Trophoblast cell (in vitro differentiated cells and primary cell): ENCODE data around the gene TOMM5.

Source experiments
- DNase-seq, 2 donors: peaks; one replicate each; pipeline ENCODE4 v3.0.0-alpha.2; 2016
- H2AFZ ChIP-seq: 2 replicates; pipeline ENCODE4 v1.6.1; 2013; ENCODE audit warnings: low read length, moderate library complexity, mild to moderate bottlenecking; ENCODE audit not compliant: insufficient read depth, poor library complexity
- H2AK5ac ChIP-seq: 2 replicates; pipeline ENCODE4 v1.6.1; 2013; ENCODE audit warnings: mild to moderate bottlenecking, low read length
- H2BK120ac ChIP-seq: 2 replicates; pipeline ENCODE4 v1.6.1; 2013; ENCODE audit warnings: low read length, mild to moderate bottlenecking, moderate library complexity; ENCODE audit not compliant: insufficient read depth, poor library complexity
- H2BK12ac ChIP-seq: 2 replicates; pipeline ENCODE4 v1.6.1; 2013; ENCODE audit warnings: mild to moderate bottlenecking, low read length, moderate library complexity
- H2BK5ac ChIP-seq: 2 replicates; pipeline ENCODE4 v1.6.1; 2013; ENCODE audit warnings: low read length, low read depth, moderate library complexity, mild to moderate bottlenecking; ENCODE audit not compliant: poor library complexity
- H3K14ac ChIP-seq: 2 replicates; pipeline ENCODE4 v1.6.1; 2013; ENCODE audit warnings: mild to moderate bottlenecking, low read length
- H3K18ac ChIP-seq: 2 replicates; pipeline ENCODE4 v1.6.1; 2013; ENCODE audit warnings: mild to moderate bottlenecking, low read length
- H3K23ac ChIP-seq: 2 replicates; pipeline ENCODE4 v1.6.1; 2013; ENCODE audit warnings: low read length
- H3K27ac ChIP-seq: 2 replicates; pipeline ENCODE4 v1.5.1; 2013; ENCODE audit warnings: low read depth, mild to moderate bottlenecking, inconsistent platforms, low read length, moderate library complexity
- H3K27me3 ChIP-seq: 2 replicates; pipeline ENCODE4 v1.6.1; 2013; ENCODE audit warnings: inconsistent platforms, mild to moderate bottlenecking, low read length, moderate library complexity; ENCODE audit not compliant: insufficient read depth
- H3K36me3 ChIP-seq, 2 experiments: 1 replicate in 1 of 2; 2 replicates in 1 of 2; pipeline ENCODE4 v1.6.1; 2013; ENCODE audit warnings: low read length in 2 of 2, mild to moderate bottlenecking in 2 of 2, moderate library complexity in 1 of 2; ENCODE audit not compliant: insufficient read depth in 2 of 2, control insufficient read depth in 1 of 2
- H3K4ac ChIP-seq: 2 replicates; pipeline ENCODE4 v1.6.1; 2013; ENCODE audit warnings: low read depth, mild to moderate bottlenecking, low read length, moderate library complexity
- H3K4me1 ChIP-seq, 2 experiments: 1 replicate in 1 of 2; 2 replicates in 1 of 2; pipeline ENCODE4 v1.6.1; 2013; ENCODE audit warnings: low read length in 2 of 2, mild to moderate bottlenecking in 2 of 2, moderate library complexity in 1 of 2; ENCODE audit not compliant: insufficient read depth in 2 of 2, control insufficient read depth in 1 of 2
- H3K4me2 ChIP-seq: 2 replicates; pipeline ENCODE4 v1.6.1; 2013; ENCODE audit warnings: inconsistent platforms, mild to moderate bottlenecking, low read length, moderate library complexity
- H3K4me3 ChIP-seq: 2 replicates; pipeline ENCODE4 v1.5.1; 2013; ENCODE audit warnings: mild to moderate bottlenecking, low read depth, low read length, inconsistent platforms
- H3K79me1 ChIP-seq: one replicate; pipeline ENCODE4 v1.6.1; 2013; ENCODE audit warnings: low read length
- H3K79me2 ChIP-seq: 2 replicates; pipeline ENCODE4 v1.6.1; 2013; ENCODE audit warnings: low read length, mild to moderate bottlenecking; ENCODE audit not compliant: control insufficient read depth, insufficient read depth, poor library complexity
- H3K9ac ChIP-seq: 2 replicates; pipeline ENCODE4 v1.6.1; 2013; ENCODE audit warnings: mild to moderate bottlenecking, low read length
- H3K9me3 ChIP-seq: 2 replicates; pipeline ENCODE4 v1.6.1; 2013; ENCODE audit warnings: low read depth, mild to moderate bottlenecking, control low read depth, inconsistent platforms, low read length; ENCODE audit not compliant: insufficient read depth
- H4K12ac ChIP-seq: 2 replicates; pipeline ENCODE4 v1.6.1; 2013; ENCODE audit warnings: low read depth, mild to moderate bottlenecking, low read length, moderate library complexity
- H4K8ac ChIP-seq: 2 replicates; pipeline ENCODE4 v1.6.1; 2013; ENCODE audit warnings: low read depth, mild to moderate bottlenecking, low read length, moderate library complexity
- H4K91ac ChIP-seq: one replicate; pipeline ENCODE4 v1.6.1; 2013; ENCODE audit warnings: low read depth, mild to moderate bottlenecking, low read length, moderate library complexity
- WGBS: extraction: QIAGEN DNeasy Blood & Tissue Kit; methylation state at CpG from one replicate; pipeline ENCODE4 v1.1.7; 2013; ENCODE audit warnings: missing lambda C conversion rate; ENCODE audit not compliant: insufficient read length, insufficient coverage; ENCODE audit errors: extremely low coverage; 5-methylcytosine and 5-hydroxymethylcytosine counted together

The TOMM5 gene

DNA sequence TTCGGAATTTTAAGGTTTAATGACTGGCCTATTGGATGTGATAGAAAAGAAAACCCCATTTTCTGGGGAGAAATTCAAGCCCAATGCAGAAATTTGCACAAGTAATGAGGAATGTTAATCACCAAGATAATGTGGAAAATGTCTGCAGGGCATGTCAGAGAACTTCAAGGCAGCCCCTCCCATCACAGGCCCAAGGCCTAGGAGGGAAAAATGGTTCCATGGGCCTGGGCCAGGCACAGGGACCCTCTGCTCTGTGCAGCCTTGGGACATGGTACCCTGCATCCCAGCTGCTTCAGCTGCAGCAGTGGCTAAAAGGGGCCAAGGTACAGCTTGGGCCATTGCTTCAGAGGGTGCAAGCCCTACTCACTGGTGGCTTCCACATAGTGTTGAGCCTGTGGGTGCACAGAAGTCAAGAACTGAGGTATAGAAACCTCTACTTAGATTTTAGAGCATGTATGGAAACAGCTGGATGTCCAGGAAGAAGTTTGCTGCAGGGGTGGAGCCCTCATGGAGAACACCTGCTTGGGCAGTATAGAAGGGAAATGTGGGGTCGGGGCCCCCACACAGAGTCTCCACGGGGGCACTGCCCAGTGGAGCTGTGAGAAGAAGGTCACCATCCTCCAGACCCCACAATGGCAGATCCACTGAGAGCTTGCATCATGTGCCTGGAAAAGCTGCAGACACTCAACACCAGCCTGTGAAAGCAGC is 28.4 kb downstream of the TOMM5 start:
- Histone ChIP-seq H3K23ac (no peak overlapping the region), H3K18ac (no peak overlapping the region), H3K4me3 (no peak overlapping the region), H3K9me3 (peaks cover 7% of the 10 kb centered on the region), H3K14ac (no peak overlapping the region), H3K4me2 (no peak overlapping the region), H2AFZ (no peak overlapping the region), H4K91ac (no peak overlapping the region), H4K8ac (no peak overlapping the region), H2AK5ac (no peak overlapping the region), H3K4me1 (no peaks in the 10 kb centered on the region), H2BK5ac (no peak overlapping the region), H2BK120ac (no peak overlapping the region), H3K79me2 (no peaks in the 10 kb centered on the region), H3K79me1 (no peaks in the 10 kb centered on the region), H3K36me3 (peaks cover 4 to 6% of the 10 kb centered on the region in 2 experiments), H3K27ac (no peak overlapping the region), H2BK12ac (no peak overlapping the region), H3K4ac (no peak overlapping the region), H3K9ac (no peak overlapping the region), H3K27me3 (no peaks in the 10 kb centered on the region), H4K12ac (no peak overlapping the region)
- DNase-seq: no peak
- WGBS: no CpG with 5 or more reads among the region's 3 CpGs

GRCh38 chr9:37562826-37563225 is 29.6 kb downstream of the TOMM5 start:
- H3K79me1 ChIP-seq: no peaks in the 10 kb centered on the region
- no peak overlapping the region for H3K4me3 ChIP-seq
- no peak for DNase-seq

DNA sequence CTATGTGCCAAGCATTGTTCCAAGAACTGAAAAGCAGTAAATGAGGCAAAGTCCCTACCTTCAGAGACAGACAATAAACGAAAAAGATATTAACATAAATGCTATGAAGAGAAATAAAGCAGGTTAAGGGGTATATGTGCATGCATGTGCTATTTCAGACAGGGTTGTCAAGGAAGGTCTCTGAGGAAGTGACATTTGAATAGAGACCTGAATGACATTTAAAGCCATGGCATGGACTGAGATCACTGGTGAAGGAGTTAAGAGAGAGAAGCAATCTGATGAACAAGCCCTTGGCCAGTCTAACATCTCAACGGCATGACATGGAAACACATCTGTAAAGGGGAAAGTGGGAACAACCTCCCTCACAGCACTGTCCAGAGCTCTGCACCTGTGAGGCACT is 30.7 kb downstream of the TOMM5 start:
- no peak overlapping the region for H2AFZ ChIP-seq

More at GRCh38 chr9:37562826-37563225, 29.6 kb downstream of the TOMM5 start:
- H4K8ac ChIP-seq: no peak overlapping the region
- no peaks in the 10 kb centered on the region for H3K79me2 ChIP-seq
- H3K23ac ChIP-seq: no peak overlapping the region
- H2BK120ac ChIP-seq: no peak overlapping the region
- H3K27me3 ChIP-seq: no peaks in the 10 kb centered on the region
- H2BK5ac ChIP-seq: no peak overlapping the region
- no peak overlapping the region for H3K4ac ChIP-seq
- H3K27ac ChIP-seq: no peak overlapping the region
- H2AK5ac ChIP-seq: no peak overlapping the region
- no peaks in the 10 kb centered on the region for H3K4me1 ChIP-seq
- no peak overlapping the region for H3K18ac ChIP-seq
- no peak overlapping the region for H3K9ac ChIP-seq
- no peak overlapping the region for H2AFZ ChIP-seq
- no peak overlapping the region for H3K14ac ChIP-seq
- no peak overlapping the region for H2BK12ac ChIP-seq
- peaks cover 7% of the 10 kb centered on the region for H3K9me3 ChIP-seq
- no CpG with 5 or more reads among the region's 1 CpG for WGBS
- H3K36me3 ChIP-seq: peaks cover 4 to 6% of the 10 kb centered on the region in 2 experiments
- H3K4me2 ChIP-seq: no peak overlapping the region
- no peak overlapping the region for H4K91ac ChIP-seq
- H4K12ac ChIP-seq: no peak overlapping the region

DNA sequence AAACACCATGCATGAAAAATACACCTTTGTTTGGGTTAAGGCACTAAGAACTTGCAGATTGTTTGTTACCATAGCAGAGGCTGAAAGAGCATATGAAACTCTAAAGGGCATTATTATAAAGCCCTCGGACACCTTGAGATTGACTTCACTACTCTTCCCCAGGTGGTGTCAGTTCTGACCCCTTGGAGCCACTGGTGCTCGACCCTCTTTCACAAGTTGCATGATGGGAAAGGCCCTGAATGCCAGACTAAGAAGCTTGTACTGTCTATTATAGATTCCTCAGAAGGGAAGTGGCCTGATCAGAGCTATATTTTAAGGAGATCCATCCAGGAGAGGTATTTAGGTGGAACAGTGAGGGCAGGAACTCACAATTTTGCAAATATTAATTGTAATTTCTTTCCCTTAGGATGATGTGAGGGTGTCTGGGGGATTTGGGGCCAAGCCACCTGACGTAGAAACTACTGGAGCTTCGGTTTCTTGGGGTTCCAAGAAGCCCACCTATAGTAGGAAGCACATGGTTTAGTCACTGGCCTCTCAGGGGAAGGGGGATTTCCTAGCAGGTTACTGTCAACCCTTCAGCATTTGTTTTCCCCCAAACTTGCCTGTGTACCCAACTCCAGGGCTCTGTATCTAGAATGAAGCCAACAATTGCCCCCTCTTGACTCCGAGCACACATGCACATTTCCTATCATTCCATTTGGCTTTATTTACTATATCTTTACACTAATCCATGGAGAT is 32.4 kb downstream of the TOMM5 start:
- Histone ChIP-seq H3K4me3 (no peak overlapping the region), H4K91ac (no peak overlapping the region), H3K14ac (no peak overlapping the region), H3K4me2 (no peak overlapping the region), H3K4ac (no peak overlapping the region), H3K4me1 (no peaks in the 10 kb centered on the region), H4K8ac (no peak overlapping the region), H3K18ac (no peak overlapping the region), H3K9ac (no peak overlapping the region), H3K9me3 (peaks cover 7% of the 10 kb centered on the region), H2AK5ac (no peak overlapping the region), H2AFZ (no peak overlapping the region), H3K27me3 (no peaks in the 10 kb centered on the region), H2BK12ac (no peak overlapping the region), H3K36me3 (peaks cover 4 to 6% of the 10 kb centered on the region in 2 experiments), H3K23ac (no peak overlapping the region), H3K27ac (no peak overlapping the region), H3K79me2 (no peaks in the 10 kb centered on the region), H2BK5ac (no peak overlapping the region), H2BK120ac (no peak overlapping the region), H3K79me1 (no peaks in the 10 kb centered on the region), H4K12ac (no peak overlapping the region)
- no CpG with 5 or more reads among the region's 5 CpGs for WGBS
- DNase-seq: no peak

More for the DNA sequence above, 30.7 kb downstream of the TOMM5 start:
- Histone ChIP-seq H3K36me3 (peaks cover 4 to 6% of the 10 kb centered on the region in 2 experiments), H3K27ac (no peak overlapping the region), H2AK5ac (no peak overlapping the region), H3K79me1 (no peaks in the 10 kb centered on the region), H3K27me3 (no peaks in the 10 kb centered on the region), H4K91ac (no peak overlapping the region), H3K9ac (no peak overlapping the region), H3K4ac (no peak overlapping the region), H4K12ac (no peak overlapping the region), H3K4me1 (no peaks in the 10 kb centered on the region), H2BK120ac (no peak overlapping the region), H3K4me2 (no peak overlapping the region), H2BK12ac (no peak overlapping the region), H3K4me3 (no peak overlapping the region), H3K14ac (no peak overlapping the region), H3K23ac (no peak overlapping the region), H3K18ac (no peak overlapping the region), H4K8ac (no peak overlapping the region), H2BK5ac (no peak overlapping the region), H3K9me3 (peaks cover 7% of the 10 kb centered on the region), H3K79me2 (no peaks in the 10 kb centered on the region)
- DNase-seq: no peak
- no CpG with 5 or more reads among the region's 2 CpGs for WGBS
